ENCODE data around the gene PLXNB2.

Gene PLXNB2

DNA sequence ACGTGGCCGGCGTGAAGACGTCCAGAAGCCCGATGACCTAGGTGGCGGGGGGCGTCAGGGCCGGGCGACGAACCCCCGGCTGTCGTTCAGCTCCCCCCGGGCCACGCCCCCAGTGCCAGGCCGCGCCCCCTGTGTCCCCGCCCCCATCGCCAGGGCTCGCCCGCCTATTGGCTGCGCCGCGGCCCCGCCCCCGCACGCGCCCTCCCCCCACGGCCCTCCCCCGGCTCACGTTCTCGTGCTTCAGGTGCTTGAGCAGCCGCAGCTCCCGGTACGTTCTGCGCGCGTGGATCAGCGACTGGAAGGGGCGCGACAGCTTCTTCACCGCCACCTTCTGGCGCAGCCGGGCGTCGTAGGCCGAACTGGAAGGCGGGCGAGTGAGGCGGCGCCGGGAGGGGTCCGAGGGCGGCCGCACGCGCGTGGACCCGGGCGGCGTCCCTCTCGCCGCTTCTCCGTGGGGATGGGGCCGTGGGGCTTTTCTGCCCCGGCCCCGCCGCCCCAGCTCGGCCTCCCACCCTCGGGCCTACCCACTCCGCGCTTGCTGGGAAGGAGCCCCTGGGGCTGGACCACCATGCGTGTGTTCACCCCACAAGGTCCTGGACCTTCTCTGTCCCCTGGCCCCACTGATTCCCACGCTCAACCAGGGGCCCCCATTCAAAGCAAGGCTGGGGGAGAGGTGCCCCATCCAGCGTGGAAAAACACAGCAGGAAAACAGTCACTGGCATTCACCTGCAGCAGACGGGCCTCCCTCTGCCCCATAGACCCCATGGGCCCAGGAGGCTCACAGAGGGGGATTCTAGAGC, 39.7 kb downstream of the PLXNB2 start:
- peak; percentile 77 for DNase-seq (ENCODE audit: low spot score)
- TF ChIP-seq, protein P1, sequence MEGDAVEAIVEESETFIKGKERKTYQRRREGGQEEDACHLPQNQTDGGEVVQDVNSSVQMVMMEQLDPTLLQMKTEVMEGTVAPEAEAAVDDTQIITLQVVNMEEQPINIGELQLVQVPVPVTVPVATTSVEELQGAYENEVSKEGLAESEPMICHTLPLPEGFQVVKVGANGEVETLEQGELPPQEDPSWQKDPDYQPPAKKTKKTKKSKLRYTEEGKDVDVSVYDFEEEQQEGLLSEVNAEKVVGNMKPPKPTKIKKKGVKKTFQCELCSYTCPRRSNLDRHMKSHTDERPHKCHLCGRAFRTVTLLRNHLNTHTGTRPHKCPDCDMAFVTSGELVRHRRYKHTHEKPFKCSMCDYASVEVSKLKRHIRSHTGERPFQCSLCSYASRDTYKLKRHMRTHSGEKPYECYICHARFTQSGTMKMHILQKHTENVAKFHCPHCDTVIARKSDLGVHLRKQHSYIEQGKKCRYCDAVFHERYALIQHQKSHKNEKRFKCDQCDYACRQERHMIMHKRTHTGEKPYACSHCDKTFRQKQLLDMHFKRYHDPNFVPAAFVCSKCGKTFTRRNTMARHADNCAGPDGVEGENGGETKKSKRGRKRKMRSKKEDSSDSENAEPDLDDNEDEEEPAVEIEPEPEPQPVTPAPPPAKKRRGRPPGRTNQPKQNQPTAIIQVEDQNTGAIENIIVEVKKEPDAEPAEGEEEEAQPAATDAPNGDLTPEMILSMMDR (IDR thresholded peaks at IDR 0.05; ENCODE audit: borderline replicate concordance, control extremely low read depth, extremely low read depth, insufficient read depth, missing control alignments) = peak; percentile 31
- in situ Hi-C loops (cut with MboI; ENCODE audit: low sequenced_read_pairs, unreplicated experiment) = no loop called here

DNA sequence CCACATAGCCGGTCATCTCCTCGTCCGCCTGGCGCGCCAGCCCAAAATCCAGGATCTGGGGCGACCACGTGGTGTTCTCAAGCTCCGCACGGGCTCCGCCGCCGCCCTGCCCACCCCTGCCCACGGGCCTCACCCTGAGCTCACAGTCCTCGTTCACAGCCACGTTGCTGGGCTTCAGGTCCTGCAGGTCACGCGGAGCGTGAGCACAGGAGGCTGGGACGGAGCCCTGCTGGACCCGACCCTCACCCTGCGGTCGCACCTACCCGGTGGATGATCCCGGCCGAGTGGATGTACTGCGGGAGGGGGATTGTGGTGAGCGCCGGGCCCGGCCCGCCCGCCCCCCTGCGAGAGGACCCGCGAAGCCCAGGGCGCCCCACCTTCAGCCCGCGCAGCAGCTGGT, 40.5 kb downstream of the PLXNB2 start:
- no peak for DNase-seq (ENCODE audit: low spot score)
- TF ChIP-seq, protein P1 (IDR thresholded peaks at IDR 0.05; ENCODE audit: borderline replicate concordance, control extremely low read depth, extremely low read depth, insufficient read depth, missing control alignments) = no peak
- in situ Hi-C loops (cut with MboI; ENCODE audit: low sequenced_read_pairs, unreplicated experiment) = no loop called here

DNA sequence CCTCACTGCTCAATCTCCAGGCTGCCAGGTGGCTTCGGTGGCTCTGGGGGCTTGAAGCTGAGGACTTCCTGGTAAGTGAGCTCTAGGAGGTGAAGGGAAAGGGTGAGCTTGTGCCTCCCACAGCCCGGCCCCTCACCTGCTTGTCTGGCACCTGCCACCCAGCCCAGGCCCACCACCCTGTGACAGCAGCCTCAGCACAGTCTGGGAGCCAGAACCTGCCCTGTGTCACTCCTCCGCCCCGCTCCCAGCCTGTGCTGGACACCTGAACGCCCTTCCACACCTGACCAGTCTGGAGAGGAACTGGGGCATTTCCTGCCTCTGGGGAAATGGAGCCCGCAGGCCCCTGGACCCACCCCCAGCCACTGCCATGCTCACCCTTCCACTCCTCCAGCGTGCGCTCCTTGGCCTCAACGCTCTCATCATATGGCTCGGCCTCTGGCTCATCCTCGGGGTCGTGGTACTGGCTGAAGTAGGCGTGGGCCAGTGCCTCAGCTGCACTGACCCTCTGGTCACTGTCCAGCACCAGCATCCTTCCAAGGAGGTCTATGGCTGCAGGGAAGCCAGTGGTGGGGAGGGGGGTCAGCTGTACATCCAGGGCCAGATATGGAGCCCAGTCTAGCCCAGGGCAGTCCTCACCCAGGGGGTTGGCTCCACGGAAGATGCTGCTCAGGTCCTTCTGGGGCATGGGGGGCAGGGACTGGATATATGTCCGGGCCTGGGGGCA, 42.3 kb downstream of the PLXNB2 start:
- in situ Hi-C loops (cut with MboI; ENCODE audit: low sequenced_read_pairs, unreplicated experiment) = no loop called here
- no peak for DNase-seq (ENCODE audit: low spot score)
- TF ChIP-seq, protein P1 (IDR thresholded peaks at IDR 0.05; ENCODE audit: borderline replicate concordance, control extremely low read depth, extremely low read depth, insufficient read depth, missing control alignments) = no peak

DNA sequence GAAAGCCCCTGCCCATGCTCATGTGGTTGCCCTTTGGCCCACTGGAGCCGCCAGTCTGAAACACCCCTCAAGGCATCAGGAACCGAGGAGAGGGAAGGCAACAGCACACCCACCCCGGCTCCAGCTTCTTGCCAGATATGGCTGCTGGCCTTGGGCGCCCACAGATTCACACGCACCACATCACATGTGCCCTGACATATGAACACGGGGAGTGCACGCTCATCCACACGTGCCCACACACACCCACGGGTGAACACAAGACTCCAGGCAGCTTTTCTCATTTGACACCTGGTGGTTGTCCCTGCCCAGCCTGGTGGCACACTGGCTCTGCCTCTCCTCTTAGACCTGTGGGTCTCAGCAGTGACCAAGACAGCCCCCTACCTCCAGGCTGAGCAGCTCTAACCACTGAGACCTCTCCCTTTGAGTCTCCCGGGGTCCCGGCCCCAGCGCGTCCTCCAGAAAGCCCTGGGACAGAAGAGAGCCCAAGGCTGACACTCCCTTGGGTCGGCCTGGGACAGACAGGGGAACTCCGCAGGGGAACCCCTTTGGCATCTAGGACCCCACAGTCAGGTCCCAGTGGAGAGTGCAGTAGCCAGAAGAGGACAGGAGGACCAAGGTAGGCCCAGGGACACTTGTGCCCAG, 43.2 kb downstream of the PLXNB2 start:
- TF ChIP-seq, protein P1 (IDR thresholded peaks at IDR 0.05; ENCODE audit: borderline replicate concordance, control extremely low read depth, extremely low read depth, insufficient read depth, missing control alignments) = no peak
- no peak for DNase-seq (ENCODE audit: low spot score)
- in situ Hi-C loops (cut with MboI; ENCODE audit: low sequenced_read_pairs, unreplicated experiment) = no loop called here

DNA sequence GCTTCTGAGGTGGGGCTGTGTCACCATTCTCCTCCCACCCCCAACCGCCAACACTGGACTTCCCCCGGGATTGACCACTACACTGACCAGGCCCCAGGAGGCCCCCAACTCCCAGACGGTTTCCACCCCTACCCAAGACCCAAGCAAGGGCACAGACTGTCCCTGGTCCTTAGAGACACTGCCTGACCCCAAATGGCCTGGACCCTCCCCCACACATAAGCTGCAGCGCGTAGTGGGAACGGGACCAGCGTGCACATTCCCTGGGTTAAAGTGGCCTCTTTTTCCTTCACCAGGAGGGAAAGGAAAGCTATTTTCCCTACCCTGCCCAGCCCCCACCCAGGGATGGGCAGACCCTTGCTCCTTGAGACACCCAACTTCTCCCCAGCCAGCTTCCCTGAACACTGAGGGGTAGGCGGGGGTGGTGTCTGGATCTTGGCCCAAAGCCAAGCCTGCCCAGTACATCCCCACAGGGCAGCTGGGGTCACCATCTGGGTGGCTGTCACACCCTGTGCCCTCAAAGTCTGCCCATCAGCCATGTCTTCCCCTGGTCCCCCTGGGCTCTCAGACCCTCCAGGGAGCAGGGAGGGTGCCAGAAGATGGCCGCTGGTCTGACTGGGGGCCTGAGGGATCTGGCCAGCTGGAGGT, 44.4 kb downstream of the PLXNB2 start:
- TF ChIP-seq, protein P1 (IDR thresholded peaks at IDR 0.05; ENCODE audit: borderline replicate concordance, control extremely low read depth, extremely low read depth, insufficient read depth, missing control alignments) = no peak
- in situ Hi-C loops (cut with MboI; ENCODE audit: low sequenced_read_pairs, unreplicated experiment) = no loop called here
- no peak for DNase-seq (ENCODE audit: low spot score)

DNA sequence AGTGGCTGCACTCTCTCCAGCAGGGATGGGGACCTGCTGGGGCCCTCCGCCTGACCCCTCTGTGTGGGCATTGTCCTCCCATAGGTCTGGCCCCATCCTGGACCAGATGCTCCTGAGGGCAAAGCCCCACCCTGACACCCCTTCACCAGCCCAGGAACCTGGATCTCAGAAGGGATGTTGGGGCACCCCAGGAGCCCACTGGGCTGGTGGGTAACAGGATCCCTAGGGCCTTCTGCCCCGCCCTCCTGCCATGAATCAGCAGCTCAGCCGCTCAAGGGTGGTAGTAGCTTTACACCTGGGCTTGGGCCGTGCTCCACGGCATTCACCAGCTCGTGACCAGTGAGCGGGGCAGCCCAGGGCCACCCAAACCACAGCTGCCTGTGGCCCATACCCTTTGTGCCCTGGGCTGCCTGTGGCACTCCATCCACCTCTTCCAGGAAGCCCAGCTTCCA, 45.0 kb downstream of the PLXNB2 start:
- in situ Hi-C loops (cut with MboI; ENCODE audit: low sequenced_read_pairs, unreplicated experiment) = no loop called here
- TF ChIP-seq, protein P1 (IDR thresholded peaks at IDR 0.05; ENCODE audit: borderline replicate concordance, control extremely low read depth, extremely low read depth, insufficient read depth, missing control alignments) = no peak
- DNase-seq (ENCODE audit: low spot score) = no peak
